Nephron progenitor cell (in vitro differentiated cells): ENCODE measurements around the gene PBOV1.

Experiments used
- DNase-seq: peaks from one replicate; pipeline ENCODE4 v3.0.0; 2021
- H3K27ac Mint-ChIP-seq: 2 replicates; pipeline ENCODE4 v1.8.0; 2021; ENCODE audit warnings: mild to moderate bottlenecking, moderate library complexity, mixed read lengths
- H3K27me3 Mint-ChIP-seq: 2 replicates; pipeline ENCODE4 v1.8.0; 2021; ENCODE audit warnings: mild to moderate bottlenecking, low read depth, mixed read lengths; ENCODE audit not compliant: poor library complexity
- H3K36me3 Mint-ChIP-seq: 2 replicates; pipeline ENCODE4 v1.8.0; 2021; ENCODE audit warnings: low read depth, mixed read lengths
- H3K4me1 Mint-ChIP-seq: 2 replicates; pipeline ENCODE4 v1.8.0; 2021; ENCODE audit warnings: mixed read lengths
- H3K4me3 Mint-ChIP-seq: 2 replicates; pipeline ENCODE4 v1.8.0; 2021; ENCODE audit warnings: mild to moderate bottlenecking, moderate library complexity, mixed read lengths
- H3K9me3 Mint-ChIP-seq: 2 replicates; pipeline ENCODE4 v1.8.0; 2021; ENCODE audit warnings: mild to moderate bottlenecking, moderate library complexity, mixed read lengths
- TF ChIP-seq, protein P1 (sequence below): fragments of 200-600 bp; sonication (generic); IDR thresholded peaks from 2 replicates; pipeline ENCODE4 v1.5.0; 2021; ENCODE audit warnings: antibody characterized with exemption

The PBOV1 gene

DNA sequence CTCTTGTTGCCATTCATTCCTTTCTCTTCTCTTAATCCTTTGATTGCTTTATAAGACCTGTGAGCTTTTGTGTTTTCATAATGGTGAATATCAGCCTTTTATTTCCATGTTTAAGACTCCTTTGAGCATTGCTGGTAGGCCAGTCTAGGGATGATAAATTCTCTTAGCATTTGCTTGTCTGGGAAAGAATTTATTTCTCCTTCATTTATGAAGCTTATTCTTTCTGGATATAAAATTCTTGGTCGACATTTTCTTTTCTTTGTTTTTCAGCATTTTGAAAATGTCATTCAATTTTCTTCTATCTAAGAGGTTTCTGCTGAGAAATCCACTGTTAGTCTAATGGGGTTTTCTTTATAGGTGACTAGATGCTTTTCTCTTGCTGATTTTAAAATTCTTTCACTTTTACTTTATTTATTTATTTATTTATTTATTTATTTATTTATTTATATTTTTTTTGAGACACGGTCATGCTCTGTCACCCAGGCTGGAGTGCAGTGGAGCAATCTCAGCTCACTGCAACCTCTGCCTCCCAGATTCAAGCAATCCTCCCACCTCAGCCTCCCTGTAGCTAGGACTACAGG, 41.5 kb downstream of the PBOV1 start:
- H3K9me3 Mint-ChIP-seq, result peaks cover 44% of the 10 kb centered on the region
- peaks cover 12% of the 10 kb centered on the region for H3K36me3 Mint-ChIP-seq
- no peak for DNase-seq
- H3K27me3 Mint-ChIP-seq, result peaks cover 24% of the 10 kb centered on the region
- no peaks in the 10 kb centered on the region for H3K4me1 Mint-ChIP-seq
- no peak overlapping the region for H3K4me3 Mint-ChIP-seq
- no peak overlapping the region for H3K27ac Mint-ChIP-seq
- TF ChIP-seq, protein P1, sequence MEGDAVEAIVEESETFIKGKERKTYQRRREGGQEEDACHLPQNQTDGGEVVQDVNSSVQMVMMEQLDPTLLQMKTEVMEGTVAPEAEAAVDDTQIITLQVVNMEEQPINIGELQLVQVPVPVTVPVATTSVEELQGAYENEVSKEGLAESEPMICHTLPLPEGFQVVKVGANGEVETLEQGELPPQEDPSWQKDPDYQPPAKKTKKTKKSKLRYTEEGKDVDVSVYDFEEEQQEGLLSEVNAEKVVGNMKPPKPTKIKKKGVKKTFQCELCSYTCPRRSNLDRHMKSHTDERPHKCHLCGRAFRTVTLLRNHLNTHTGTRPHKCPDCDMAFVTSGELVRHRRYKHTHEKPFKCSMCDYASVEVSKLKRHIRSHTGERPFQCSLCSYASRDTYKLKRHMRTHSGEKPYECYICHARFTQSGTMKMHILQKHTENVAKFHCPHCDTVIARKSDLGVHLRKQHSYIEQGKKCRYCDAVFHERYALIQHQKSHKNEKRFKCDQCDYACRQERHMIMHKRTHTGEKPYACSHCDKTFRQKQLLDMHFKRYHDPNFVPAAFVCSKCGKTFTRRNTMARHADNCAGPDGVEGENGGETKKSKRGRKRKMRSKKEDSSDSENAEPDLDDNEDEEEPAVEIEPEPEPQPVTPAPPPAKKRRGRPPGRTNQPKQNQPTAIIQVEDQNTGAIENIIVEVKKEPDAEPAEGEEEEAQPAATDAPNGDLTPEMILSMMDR, result no peak

DNA sequence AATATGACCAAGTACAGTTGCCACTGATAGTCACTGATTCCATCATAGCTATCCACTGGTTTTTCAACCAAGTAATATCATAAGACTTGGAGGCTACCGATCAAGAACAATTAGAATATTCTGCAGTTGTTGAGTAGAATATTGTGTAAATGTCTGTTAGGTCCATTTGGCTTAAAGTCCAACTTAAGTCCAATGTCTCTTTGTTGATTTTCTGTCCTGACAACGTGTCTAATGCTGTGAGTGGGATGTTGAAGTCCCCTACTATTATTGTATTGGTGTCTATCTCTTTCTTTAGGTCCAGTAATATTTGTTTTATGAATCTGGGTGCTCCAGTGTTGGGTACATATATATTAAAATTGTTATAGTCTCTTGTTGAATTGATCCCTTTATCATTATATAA, 42.7 kb downstream of the PBOV1 start:
- Mint-ChIP-seq H3K27ac (no peak overlapping the region), H3K9me3 (peaks cover 44% of the 10 kb centered on the region), H3K27me3 (peaks cover 23% of the 10 kb centered on the region), H3K36me3 (peaks cover 12% of the 10 kb centered on the region), H3K4me3 (no peak overlapping the region), H3K4me1 (no peaks in the 10 kb centered on the region)
- TF ChIP-seq, protein P1, result no peak
- no peak for DNase-seq
